AG08395 (cell line): ENCODE measurements around the gene PKP4.

Experiments
- DNase-seq: peaks from one replicate; pipeline ENCODE4 v3.0.0; 2012; ENCODE audit warnings: mixed read lengths, low spot score

The PKP4 gene

DNA sequence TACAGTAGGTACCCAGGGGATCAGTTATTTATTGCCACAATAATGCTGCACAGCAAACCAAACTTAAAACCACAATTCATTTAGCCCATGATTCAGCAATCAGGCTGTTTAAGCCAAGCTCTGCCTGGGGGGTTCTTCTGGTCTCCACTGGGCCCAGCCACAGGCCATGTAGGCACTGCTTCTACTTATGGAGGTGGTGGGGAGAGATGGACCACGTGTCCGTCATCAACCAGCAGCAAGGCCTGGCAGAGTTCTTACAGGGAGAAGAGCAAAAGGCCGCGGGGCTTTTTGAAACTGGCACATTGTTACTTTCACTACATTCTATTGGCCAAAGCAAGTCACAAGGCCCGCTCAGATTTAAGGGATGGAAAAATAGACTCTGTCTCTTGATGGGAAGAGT is 262.1 kb downstream of the PKP4 start:
- DNase-seq = no peak

DNA sequence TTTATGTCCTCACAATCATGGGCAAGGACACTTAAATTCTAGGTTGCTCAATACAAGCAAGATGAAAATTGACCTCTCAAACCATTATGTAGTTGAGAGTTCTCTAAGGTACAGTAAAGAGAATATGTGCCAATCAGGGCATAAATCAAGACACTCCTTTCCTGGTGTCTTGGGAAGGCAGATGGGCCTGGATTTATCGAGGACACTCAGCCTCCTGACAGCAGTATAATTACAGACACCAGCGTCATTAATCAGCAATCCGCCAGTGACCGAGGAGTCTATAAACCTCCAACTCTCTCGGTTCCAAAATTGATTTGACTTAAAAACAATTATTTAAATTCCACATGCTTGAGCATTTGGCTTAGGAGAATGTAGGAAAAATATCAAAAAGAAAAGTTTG is 262.7 kb downstream of the PKP4 start:
- DNase-seq = no peak

DNA sequence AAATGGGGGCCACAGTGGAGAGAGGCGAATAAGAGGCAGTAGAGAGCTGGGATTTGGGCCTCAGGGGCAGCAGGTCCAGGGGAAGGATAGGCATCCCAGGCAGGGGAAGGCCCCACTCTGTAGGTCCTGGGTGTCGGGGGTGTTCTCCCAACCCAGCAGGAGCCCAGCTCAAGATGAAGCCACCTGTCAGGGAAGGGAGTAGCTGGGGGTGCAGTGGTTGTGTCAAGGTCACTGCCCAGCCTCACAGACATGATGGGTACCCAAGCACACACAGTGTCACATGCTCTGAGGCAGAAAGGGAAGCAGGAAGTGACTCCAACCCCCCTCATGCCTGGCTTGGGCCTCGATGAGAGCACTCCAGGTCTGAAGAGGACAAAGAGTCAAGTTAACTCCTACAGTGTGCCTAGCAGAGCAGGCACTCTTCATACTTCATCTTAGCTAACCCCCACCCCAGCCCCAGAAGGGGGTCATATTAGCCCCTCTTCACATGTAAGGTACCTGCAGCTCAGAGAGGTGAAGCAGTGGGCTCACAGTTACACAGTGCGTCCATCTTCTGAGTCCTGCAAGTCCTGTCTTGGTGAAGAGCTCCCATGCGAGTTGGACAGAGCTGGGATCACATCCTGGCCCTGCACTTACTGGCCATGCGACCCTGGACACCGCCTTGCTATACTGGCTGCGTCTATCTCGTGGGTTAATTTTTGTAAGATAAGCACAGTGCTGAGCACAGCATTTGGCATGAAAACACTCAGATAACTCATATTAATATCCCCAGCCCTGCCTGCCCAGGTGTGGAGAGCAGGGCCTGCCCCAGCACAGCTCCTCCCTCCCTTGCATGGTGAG is 265.7 kb downstream of the PKP4 start:
- no peak for DNase-seq

DNA sequence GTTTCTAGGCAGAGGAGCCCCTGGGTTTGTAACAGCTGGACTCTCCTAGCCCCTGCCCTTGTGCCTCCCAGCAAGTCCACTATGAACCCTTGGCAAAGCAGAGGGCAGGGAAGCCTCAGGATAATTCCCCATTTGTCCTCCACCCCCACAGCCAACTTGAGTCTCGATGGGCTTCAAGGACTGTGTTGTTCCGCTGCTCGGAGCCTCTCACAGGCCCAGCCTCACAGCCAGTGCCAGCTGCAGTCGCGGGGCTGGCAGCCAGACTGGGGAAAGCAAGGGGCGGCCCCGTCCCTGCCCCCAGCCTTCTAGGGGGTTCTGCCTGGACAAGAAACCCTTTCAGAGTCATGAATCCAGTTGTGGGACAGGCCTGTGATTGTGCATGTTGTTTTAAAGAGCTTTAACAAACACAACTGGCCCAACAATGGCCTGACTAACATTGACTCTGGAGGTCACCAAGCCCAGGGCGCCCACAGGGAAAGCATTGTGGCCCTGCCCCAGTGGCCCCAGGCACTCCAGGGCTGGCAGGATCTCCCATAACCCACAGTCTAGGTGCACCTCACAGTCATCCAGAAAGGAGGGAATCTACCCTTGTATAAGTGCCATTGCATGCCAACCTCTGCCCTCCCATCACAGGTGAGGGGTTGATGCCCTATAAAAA is 266.6 kb downstream of the PKP4 start:
- no peak for DNase-seq

DNA sequence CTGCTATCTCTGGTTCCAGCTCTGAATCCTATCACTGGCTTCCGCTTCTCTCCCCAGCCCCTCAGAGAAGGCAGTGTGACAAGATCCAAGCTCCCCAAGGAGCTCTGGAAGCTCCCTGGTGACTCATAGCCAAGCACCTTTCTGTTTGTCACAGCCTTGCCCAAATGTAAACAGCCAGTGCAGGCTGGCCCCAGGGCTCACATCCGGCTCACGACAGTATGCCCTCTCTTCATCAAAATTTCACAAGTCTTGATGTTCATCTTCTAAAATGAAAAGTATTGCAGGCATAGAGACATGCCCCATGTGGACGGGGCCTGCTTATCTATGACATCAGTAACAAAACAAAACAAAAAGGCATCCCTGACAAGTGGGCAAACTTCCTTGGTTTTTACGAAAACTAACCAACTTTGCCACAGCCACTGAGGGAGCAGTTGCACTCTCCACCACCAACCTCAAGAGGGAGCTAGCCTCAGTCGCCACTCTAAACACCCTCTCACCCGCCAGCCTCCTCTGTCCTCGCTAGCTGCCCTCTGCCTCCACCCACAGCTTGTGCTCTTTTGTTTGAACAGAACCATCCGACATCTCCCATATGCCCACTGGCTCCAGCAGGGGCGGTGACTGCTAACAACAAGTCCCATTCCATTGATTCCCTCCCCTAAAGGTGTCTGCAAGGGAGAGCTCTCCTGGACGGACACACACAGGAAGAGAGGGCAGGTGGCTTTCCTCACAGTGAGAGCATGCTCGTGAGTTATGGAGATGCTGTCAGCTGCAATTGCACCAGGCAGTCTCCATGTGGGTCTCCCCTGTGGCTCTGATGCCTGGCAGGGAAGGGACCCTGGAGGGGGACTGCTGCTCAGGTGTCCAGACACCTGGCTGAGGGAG is 267.4 kb downstream of the PKP4 start:
- no peak for DNase-seq

DNA sequence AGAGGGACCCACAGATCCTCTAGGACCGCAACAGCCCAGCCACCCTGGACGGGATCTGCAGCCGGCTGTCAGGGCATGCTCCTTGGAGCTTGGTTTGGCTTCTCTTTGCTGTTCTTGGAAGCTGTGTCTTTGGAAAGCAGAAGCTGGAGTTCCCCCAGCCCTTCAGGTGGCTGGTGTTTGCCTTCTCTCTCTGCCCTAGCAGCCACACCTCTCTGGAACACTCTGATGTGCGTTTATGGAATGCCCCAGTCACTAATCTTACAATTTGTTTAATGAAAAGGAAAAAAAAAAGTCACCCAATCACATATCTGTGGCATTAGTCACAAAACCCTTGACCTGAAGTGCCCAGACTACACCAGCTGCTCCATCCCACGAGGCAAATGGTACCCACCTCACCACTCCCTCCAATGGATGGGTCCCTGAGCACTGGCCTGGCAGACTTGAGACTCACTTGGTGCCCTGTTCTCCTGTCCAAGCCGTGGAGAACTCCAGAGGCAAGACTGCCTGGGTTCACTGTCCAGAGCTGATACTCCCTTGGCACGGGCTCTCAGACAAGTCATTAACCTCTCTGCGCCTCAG is 268.1 kb downstream of the PKP4 start:
- no peak for DNase-seq

DNA sequence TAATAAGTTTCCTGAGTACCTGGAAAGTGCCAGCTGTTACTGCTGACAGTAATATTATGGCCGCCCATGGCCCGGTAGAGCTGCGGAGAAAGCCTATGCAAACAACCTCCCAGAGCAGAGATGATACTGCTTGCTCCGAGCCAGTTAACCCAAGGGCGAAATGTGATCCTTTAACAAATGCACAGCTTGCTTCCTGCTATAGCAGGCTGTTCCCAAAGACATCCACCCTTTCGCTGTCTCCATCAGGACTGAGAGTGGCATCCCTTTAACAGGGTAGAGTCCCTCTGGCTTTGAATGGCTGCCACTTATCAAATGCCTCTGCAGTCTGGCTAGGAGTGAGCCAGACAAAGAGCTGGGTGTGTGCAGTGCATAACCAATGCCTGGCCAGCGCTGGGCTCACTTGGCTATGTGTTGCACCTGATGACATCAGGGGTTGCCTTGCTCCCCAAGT is 268.7 kb downstream of the PKP4 start:
- no peak for DNase-seq

DNA sequence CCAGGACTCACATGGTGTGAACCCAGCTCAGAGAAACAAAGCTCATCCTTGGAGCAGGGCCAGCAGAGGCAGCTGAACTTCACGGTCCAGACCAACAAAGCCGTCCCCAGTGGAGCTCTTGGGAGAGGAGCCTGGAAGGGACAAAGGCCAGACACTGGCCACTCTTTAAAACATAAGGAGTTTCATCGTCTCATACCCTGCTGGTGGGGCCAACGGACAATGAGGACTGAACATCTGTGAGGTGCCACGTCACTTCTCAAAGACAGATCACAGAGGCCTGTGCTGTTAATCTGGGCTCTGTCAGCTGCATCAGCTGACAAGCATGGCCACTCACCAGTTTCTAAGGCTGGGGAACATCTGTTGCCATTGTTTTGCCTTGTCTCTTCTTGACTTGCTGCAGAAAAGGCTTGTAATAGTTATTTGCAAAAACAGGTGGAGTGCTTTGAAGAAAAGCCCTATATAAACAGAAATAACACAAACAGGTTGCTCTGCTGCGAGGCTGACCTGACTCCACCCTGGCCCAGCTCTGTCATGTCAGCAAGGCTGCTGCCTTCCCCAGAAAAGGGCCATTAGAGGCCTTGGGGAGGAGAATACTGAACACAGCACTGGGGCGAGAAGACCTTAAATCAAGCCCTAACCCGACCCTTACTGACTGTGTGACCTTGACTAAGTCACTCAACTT is 270.3 kb downstream of the PKP4 start:
- DNase-seq = peak; percentile 20

DNA sequence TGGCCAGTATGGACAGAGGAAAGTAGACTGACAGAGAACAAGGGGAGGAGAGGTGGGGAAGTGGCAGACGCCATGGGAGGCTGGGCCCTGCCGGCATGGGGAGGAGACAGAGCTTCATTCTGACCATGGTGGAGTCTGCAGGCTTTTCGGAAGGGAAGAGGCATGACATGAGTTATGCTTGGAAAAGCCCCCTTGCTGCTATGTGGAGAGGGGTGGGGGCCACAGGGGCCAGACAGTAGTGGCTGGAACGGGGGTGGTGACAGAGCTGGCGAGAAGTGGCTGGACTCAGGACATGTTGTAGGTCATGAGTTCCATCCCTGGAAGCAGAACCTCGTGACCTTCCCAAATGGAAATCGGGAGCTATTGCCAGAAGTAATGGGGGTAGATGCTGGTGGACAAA is 271.7 kb downstream of the PKP4 start:
- DNase-seq = no peak

DNA sequence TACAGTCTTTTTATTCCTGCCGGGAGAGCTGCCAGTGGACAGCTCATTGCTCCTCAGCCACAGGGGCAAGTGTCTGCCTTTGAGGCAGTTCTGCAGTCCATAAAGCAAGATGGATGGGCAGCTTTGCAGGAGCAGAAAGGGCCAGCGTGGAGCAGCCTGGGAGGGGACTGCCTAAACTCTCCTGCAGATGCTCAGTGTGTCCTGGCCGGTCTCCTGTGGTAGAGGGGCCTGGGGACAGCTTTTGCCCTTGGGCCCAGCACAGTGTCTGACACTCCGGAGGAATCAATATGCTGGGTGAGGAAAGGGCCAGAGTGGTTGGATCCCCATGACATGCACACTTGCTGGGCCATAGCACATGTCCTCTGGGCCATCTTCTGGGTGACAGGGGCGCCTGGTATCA is 272.7 kb downstream of the PKP4 start:
- no peak for DNase-seq

DNA sequence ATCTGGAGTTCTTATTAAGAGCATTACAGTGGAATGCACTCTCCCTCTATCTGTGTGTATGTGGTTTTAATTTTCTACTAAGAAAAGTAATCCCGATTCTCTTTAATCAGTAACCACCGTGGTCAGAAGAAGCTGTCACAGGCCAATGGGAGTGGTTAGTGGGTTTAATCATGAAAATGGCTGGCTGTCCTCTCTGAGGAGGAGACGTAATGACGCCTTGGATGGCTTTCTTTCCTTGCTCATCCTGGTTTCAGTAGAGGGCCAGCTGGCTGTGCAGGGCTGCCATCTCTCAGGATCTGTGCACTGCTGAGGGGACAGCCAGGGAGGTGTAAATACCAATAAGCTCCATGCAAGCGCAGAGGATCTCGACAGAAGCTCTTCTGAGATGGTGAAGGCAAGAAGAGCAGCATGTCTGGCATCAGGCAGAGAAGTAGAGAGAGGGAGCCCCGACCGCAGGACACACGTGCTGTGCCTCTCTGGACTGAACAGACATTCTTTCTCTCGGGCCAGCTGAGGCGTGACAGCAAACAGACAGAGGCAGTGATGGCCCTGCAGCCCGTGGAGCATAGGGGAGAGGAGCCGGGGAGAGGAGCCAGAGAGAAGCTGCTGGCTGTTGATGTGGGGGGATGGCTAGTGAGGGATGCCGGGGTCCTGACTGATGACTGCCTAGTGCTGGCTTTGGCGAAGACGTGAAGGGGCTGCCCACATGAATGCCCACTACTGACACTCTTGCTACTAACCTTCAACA is 273.3 kb downstream of the PKP4 start:
- no peak for DNase-seq

DNA sequence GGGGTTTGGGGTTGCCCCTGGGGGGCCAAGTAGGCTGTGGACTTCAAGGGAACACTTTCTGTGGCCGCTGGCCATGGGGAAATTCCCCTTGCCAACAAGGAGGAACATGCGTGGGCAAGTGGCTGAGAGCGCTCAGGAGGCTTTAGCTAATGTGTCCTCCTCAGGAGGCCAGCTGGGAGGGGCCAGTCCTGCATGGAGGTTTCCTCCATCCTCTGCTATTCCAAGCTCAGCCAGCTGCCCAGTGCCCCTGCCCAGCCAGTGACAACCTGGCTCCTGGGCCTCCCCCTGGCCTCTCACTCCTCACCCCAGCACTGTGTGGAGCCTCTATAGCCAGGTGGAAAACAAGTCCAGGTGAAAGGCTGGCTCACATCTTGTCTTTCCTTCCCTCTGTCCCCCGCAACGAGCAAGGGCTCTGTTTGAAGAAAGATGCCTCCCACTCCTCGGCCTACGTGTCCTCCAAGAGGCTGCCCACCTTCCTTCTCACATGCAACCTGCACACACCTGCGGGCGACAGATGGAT is 273.9 kb downstream of the PKP4 start:
- no peak for DNase-seq

DNA sequence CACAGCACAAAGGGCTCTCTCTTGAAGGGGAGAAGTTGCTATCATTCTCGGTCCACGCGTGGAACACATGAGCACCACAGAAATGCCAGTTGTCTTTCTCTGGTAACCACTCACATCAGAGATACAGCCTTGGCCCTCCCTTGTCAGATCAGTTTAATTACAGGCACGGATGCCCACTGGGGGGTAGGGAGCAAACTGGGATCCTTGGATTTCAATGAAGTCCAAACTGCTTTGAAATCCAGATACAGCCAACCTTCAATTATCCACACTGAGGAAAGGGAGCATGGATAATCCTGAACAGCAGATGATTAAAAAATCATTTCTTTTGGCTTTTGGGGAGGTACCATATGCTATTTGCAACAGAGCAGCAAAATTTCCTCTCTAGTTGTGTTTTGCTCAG is 274.6 kb downstream of the PKP4 start:
- no peak for DNase-seq
